NCI-H345 (cell line): Measurements from ENCODE around the gene SH3BGRL3.
"Not testable (repeated sequence)": the region's sequence is repeated elsewhere in the genome, so short reads cannot be mapped to it uniquely, and the experiment has no call there.

ENCODE experiments used
- DNase-seq: peaks from one replicate; lab custom pipeline; 2025; lab: John Stamatoyannopoulos, UW

Gene SH3BGRL3

DNA sequence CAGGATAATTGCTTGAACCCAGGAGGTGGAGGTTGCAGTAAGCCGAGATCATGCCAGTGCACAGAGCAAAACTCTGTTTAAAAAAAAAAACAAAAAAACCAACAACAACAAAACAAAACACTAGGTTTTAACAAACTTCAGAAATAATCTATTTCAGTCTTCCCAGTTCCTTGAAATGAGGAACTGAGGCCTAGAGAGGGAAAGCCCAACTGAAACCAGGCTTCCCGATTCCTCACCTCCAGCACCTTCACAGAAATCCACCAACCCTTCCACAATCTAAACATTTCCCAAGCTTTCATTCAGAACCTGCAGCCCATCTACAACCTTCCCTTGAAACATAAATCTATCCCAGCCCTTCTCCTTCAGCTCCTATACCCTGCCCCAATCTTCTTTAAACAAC lies 37.3 kb downstream of the SH3BGRL3 start:
- no peak for DNase-seq

DNA sequence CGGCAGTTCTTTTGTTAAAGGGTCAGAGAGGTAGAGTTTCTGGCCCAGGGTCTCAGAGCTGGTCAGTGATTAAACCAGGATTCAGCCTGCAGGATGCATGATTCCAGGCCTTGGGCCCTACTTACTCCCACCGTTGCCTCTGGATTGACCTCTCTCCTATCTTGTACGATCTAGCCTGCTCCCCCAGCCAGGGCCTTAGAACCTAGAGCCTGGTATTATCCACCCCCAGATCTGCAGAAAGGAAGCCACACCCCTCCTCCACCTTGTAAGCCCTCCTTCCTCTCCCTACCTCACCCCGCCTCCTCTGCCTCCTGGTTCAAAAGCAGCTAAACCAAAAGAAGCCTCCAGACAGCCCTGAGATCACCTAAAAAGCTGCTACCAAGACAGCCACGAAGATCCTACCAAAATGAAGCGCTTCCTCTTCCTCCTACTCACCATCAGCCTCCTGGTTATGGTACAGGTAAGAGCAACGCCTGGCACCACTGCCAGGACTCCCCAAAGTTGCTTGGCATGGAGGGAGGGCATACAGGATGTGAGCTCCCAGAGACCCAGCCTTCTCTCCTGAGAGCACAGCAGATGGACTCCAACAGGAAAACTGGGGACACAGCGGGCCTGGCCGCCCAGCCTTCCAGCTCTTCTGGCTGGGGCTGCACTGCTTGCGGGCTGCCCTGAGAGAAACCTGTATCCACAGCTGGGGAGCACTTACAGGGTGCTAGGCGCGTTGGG lies 37.9 kb downstream of the SH3BGRL3 start, which contains the start of gene CD52:
CD52 (plus strand) TSS at position 347 of the 726 bp plus-strand sequence; CDS start at position 407, 60 bp downstream.
- no peak for DNase-seq

DNA sequence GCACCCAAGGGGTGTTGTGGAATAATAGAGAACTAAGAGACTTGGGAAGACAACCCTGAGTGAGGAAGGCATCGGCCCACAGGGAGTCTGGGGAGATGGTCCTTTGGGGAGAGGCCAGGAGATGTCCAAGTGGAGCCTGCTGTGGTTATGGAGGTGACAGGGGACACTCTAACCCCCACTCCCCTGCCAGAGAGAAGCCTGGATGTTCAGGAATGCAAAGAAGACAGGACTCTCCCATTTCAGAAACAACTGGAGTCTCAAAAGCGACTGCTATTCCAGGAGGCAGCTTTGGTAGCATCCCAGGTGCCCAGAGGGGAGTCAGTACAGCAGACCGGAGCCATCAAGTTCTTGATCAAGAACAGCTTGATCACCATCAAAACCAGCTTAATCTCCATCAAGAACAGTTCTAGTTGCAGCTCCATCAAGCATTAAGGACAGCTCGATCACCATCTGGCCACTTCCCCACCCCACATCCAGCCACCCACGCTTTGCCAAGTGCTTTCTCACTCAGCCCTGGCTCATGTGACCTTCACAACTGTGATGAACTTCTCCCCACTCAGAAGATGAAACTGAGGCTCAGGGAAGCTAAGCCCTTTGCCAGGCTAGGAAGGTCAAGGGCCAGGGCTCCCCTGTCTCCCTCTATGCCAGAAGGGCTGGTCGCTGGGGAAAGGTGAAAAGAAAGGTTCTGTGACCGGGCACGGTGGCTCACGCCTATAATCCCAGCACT lies 38.6 kb downstream of the SH3BGRL3 start:
- no peak for DNase-seq

DNA sequence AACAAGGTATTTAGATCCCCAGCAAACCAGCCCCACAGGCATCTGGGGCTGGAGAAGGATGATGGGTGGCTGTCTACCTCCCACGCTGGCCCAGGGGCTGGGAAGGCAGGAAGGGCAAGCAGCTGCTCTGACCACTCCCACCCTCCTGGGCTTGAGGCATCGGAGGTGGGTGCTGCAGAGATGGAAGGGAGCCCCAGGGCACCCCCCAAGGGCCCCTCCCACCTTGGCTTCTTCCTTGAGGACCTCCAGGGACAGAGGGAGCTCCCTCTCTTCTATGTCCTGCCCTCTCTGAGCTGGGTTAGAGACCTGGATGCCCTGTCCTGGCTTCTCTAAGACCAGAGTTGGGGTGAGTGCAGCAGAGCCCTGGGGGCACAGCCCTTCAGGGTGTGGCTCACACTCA lies 41.0 kb downstream of the SH3BGRL3 start:
- DNase-seq, result no peak

DNA sequence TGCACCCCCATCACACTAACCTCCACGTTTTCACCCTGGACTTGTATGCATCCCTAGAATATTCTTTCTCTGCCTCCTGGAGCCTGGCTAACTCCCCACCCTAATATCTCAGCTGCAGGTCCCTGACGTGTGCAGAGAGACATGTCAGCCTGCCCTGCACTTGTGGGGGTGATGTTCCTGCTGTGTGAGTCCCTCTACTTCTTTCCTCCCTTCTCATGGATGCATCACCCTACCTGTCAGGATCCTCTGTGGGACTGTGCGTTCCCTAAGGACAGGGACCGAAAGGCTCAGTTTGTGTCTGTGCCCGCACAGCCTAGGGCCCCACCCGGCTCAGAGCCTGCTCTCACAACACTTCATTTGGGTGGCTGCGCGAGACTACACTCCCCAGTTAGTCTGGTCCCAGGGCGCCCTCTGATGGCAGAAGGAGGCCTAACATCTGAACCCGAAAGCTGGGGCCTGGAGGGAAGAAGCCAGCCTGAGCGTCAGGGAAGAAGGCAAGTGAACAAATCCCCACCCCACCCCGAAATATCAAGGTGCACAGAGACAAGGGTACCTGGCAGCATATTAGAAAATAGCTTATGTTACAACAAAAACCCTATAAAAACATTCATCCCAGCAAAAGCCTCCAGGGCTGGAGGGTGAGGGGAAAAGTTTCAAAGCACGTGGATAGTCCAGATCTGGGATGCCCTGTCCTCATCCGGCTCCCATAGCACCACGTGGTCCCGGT lies 41.6 kb downstream of the SH3BGRL3 start:
- peak; percentile 55 for DNase-seq

GRCh38 chr1:26322042-26322331 lies 42.1 kb downstream of the SH3BGRL3 start:
- no peak for DNase-seq

- DNase-seq, result no peak
These were observed 43.5 kb downstream of the SH3BGRL3 start for GRCh38 chr1:26323382-26323781.

DNA sequence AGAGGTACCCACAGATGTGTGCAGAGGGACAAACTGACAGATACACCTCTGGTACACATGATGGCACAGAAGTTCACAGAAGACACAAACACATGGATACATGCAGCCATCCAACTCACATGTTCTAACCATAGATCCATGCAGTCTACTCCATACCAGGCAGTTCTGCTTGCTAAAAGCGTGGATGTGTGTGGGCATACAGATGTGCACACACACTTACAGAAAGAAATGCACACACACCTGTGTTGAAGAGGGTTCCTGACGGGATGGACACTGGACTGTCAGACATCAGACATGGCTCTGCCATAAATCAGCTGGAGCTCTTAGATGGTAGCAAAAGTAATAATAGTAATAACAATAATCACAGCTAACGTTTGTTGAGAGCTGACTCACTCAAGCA lies 44.7 kb downstream of the SH3BGRL3 start:
- no peak for DNase-seq

GRCh38 chr1:26327956-26328362 lies 48.1 kb downstream of the SH3BGRL3 start:
- DNase-seq, result peak; percentile 87

DNA sequence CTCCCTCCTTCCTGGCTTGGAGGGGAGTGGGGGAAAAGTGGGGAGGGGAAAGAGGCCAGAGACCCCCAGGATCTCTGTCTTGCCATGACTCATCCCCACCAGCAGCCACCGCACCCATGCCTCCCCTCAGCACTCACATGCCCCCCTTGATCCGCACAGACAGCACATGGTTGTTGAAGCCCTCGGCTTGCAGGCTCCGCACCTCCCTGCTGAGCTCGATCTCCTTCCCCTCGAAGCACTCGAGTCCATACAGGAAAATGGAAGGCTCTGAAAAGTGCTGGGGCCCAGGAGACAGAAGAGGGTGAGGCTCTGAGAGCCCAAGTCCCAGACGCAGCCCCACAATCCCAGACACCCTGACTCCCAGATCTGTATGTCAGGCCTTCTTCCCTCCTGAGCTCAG lies 48.7 kb downstream of the SH3BGRL3 start:
- DNase-seq, result peak; percentile 9

- DNase-seq, result not testable (repeated sequence)
These were observed 49.5 kb downstream of the SH3BGRL3 start for GRCh38 chr1:26329380-26329779.

DNA sequence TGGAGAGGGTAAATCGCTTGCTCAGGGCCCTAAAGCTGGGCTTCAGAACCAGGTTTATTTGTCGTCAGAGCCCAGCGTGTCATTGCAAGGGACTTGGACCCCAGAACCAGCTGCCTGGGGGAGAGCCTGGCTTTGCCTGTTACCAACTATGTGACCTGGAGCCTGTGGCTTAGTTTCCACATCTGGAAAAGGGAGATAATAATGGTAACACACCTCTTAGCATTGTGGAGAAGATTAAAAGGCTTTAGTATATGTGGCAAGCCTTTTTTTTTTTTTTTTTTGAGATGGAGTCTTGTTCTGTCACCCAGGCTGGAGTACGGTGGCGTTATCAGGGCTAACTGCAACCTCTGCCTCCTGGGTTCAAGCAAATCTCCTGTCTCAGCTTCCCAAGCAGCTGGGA lies 50.4 kb downstream of the SH3BGRL3 start:
- no peak for DNase-seq
